Stimulated activated memory B cell treated with anti-CD40 and anti-IgM and Interleukin-4, amounts not matched to agents 10 μg/mL and 1 μg/mL and 100 μg/mL, for 72 hours (primary cell): ENCODE measurements around the gene HSFX1.
"Not testable (repeated sequence)": the region's sequence is repeated elsewhere in the genome, so short reads cannot be mapped to it uniquely, and the experiment has no call there.

Experiments used
- ATAC-seq: fragments of 150-1000 bp; cut with Tn5 transposase; 2 replicates; pipeline ENCODE4 v1.10.0; 2021
- H3K27ac Mint-ChIP-seq: one replicate; pipeline ENCODE4 v1.8.0; 2022; ENCODE audit warnings: mild to moderate bottlenecking, mixed read lengths
- H3K27me3 Mint-ChIP-seq: one replicate; pipeline ENCODE4 v1.8.0; 2022; ENCODE audit warnings: mixed read lengths
- H3K36me3 Mint-ChIP-seq: one replicate; pipeline ENCODE4 v1.8.0; 2022; ENCODE audit warnings: mixed read lengths
- H3K4me1 Mint-ChIP-seq: one replicate; pipeline ENCODE4 v1.8.0; 2022; ENCODE audit warnings: mixed read lengths
- H3K4me3 Mint-ChIP-seq: one replicate; pipeline ENCODE4 v1.8.0; 2022; ENCODE audit warnings: mild to moderate bottlenecking, moderate library complexity, mixed read lengths
- H3K9me3 Mint-ChIP-seq: one replicate; pipeline ENCODE4 v1.8.0; 2022; ENCODE audit warnings: mixed read lengths

The HSFX1 gene, protein sequence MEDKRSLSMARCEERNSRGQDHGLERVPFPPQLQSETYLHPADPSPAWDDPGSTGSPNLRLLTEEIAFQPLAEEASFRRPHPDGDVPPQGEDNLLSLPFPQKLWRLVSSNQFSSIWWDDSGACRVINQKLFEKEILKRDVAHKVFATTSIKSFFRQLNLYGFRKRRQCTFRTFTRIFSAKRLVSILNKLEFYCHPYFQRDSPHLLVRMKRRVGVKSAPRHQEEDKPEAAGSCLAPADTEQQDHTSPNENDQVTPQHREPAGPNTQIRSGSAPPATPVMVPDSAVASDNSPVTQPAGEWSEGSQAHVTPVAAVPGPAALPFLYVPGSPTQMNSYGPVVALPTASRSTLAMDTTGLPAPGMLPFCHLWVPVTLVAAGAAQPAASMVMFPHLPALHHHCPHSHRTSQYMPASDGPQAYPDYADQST

DNA sequence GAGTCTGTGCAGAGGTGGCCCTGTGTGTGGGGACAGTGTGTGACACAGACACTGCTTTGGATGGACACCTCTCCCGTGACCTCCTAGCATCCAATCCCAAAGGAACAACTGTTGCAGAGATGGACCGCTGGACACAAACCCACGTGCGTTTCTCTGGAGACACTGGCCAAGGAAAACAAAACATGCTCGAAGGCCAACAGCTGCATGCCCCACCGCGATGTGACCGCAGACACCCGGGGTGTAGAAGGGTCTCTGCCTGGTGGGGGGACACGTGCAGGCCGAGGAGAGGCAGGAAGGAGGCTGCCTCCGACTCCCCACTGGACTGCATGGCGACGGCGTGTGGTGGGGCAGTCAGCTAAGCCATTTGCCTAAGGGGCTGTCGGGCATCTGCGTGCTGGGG is at the start of gene HSFX1:
Gene HSFX1, plus strand, starts transcription at position 301 of the 400 bp plus-strand sequence. CDS start 614 bp downstream, outside the sequence.
- ATAC-seq, H3K4me1 Mint-ChIP-seq, H3K27me3 Mint-ChIP-seq, H3K9me3 Mint-ChIP-seq, H3K36me3 Mint-ChIP-seq, H3K4me3 Mint-ChIP-seq, H3K27ac Mint-ChIP-seq: not testable (repeated sequence)

DNA sequence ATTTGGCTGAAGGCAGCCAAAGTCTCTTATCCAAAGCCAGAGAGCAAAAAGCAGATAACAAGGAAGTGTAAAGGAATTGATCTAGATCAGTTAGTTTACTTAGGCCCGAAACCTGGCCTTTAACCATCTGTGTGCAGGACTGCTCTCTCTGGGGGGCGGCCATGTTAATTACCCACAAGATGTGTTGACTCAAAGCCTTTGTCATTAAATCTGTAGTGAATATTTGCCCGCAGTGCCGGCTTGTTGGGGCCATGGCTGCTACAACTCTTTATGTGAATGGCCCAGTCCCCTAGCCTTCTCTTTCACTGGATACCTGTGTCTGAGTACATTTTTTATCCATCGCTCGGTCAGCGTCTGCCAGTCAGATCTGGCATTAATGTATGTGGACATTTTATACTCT is 46.6 kb upstream of the HSFX1 start:
- H3K9me3 Mint-ChIP-seq = not testable (repeated sequence)

GRCh38 chrX:149742269-149742668 is 31.6 kb upstream of the HSFX1 start:
- H3K4me3 Mint-ChIP-seq, H3K36me3 Mint-ChIP-seq, H3K4me1 Mint-ChIP-seq, ATAC-seq, H3K9me3 Mint-ChIP-seq, H3K27me3 Mint-ChIP-seq, H3K27ac Mint-ChIP-seq: not testable (repeated sequence)

More for the DNA sequence above, 46.6 kb upstream of the HSFX1 start:
- H3K4me3 Mint-ChIP-seq, H3K27ac Mint-ChIP-seq, ATAC-seq, H3K27me3 Mint-ChIP-seq, H3K36me3 Mint-ChIP-seq, H3K4me1 Mint-ChIP-seq: not testable (repeated sequence)

- H3K9me3 Mint-ChIP-seq, ATAC-seq, H3K36me3 Mint-ChIP-seq, H3K27me3 Mint-ChIP-seq, H3K4me3 Mint-ChIP-seq, H3K4me1 Mint-ChIP-seq, H3K27ac Mint-ChIP-seq: not testable (repeated sequence)
These were observed 27.4 kb upstream of the HSFX1 start for GRCh38 chrX:149746390-149747007.

DNA sequence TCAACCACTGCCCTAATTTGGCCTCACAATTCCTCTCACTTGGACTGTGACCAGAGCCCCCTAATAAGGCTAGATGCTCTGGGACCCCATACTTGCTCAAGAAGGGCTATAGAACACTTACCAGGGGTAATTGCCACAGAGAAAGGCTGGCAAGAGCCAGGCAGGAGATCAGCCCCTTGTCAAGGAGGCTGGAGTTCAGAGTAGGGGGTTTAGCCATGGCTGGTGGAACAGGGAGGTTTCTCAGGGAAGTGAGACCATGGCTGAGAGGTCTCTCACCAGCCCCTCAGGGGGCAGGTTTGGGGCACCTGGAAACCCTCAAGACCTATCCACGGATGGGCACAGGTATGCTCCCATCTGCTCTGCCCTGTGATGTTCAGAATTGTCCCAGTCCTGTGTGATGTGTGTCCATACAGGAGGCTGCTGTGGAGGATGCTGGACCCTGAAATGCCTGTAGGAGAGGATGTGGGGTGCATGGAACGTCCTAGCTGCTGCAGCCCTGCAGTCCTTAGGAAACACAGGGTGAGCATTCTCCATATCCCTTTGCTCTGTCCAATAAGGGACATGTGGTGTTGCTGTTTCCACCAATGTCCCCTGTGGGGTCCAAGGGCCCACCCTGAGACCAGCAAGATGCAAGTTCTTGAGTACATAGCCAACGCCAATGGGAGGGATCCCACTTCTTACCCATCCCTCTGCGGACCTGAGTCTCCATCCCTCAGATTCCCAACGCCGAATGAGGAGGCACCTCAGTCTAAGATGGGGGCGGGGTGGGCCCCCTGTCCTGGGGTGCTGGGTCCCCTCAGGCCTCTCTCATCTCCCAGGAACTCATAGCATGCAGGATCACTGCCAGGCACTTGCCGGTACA is 16.4 kb upstream of the HSFX1 start:
- H3K9me3 Mint-ChIP-seq = no peaks in the 10 kb centered on the region

GRCh38 chrX:149758068-149758714 is 15.7 kb upstream of the HSFX1 start:
- H3K36me3 Mint-ChIP-seq = no peaks in the 10 kb centered on the region
- ATAC-seq = no peak
- H3K4me1 Mint-ChIP-seq = no peaks in the 10 kb centered on the region
- no peak overlapping the region for H3K4me3 Mint-ChIP-seq
- H3K27me3 Mint-ChIP-seq = no peaks in the 10 kb centered on the region
- H3K9me3 Mint-ChIP-seq = no peaks in the 10 kb centered on the region
- H3K27ac Mint-ChIP-seq = no peak overlapping the region

More for the DNA sequence above, 16.4 kb upstream of the HSFX1 start:
- ATAC-seq = no peak
- H3K4me3 Mint-ChIP-seq = no peak overlapping the region
- H3K36me3 Mint-ChIP-seq = no peaks in the 10 kb centered on the region
- H3K27me3 Mint-ChIP-seq = no peaks in the 10 kb centered on the region
- no peak overlapping the region for H3K27ac Mint-ChIP-seq
- H3K4me1 Mint-ChIP-seq = no peaks in the 10 kb centered on the region

- not testable (repeated sequence) for H3K4me1 Mint-ChIP-seq, H3K36me3 Mint-ChIP-seq, H3K4me3 Mint-ChIP-seq, ATAC-seq, H3K27me3 Mint-ChIP-seq, H3K9me3 Mint-ChIP-seq, H3K27ac Mint-ChIP-seq
These were observed 15.2 kb upstream of the HSFX1 start for GRCh38 chrX:149758715-149759078.

GRCh38 chrX:149759824-149760223 is 14.0 kb upstream of the HSFX1 start:
- H3K27me3 Mint-ChIP-seq = no peaks in the 10 kb centered on the region
- H3K36me3 Mint-ChIP-seq = no peaks in the 10 kb centered on the region
- H3K9me3 Mint-ChIP-seq = no peaks in the 10 kb centered on the region
- ATAC-seq = no peak
- no peak overlapping the region for H3K4me3 Mint-ChIP-seq
- no peaks in the 10 kb centered on the region for H3K4me1 Mint-ChIP-seq
- H3K27ac Mint-ChIP-seq = no peak overlapping the region

GRCh38 chrX:149760965-149761364 is 12.9 kb upstream of the HSFX1 start:
- Mint-ChIP-seq H3K36me3 (no peaks in the 10 kb centered on the region), H3K27me3 (no peaks in the 10 kb centered on the region), H3K4me1 (no peaks in the 10 kb centered on the region), H3K27ac (no peak overlapping the region), H3K4me3 (no peak overlapping the region), H3K9me3 (no peaks in the 10 kb centered on the region)
- ATAC-seq = no peak

DNA sequence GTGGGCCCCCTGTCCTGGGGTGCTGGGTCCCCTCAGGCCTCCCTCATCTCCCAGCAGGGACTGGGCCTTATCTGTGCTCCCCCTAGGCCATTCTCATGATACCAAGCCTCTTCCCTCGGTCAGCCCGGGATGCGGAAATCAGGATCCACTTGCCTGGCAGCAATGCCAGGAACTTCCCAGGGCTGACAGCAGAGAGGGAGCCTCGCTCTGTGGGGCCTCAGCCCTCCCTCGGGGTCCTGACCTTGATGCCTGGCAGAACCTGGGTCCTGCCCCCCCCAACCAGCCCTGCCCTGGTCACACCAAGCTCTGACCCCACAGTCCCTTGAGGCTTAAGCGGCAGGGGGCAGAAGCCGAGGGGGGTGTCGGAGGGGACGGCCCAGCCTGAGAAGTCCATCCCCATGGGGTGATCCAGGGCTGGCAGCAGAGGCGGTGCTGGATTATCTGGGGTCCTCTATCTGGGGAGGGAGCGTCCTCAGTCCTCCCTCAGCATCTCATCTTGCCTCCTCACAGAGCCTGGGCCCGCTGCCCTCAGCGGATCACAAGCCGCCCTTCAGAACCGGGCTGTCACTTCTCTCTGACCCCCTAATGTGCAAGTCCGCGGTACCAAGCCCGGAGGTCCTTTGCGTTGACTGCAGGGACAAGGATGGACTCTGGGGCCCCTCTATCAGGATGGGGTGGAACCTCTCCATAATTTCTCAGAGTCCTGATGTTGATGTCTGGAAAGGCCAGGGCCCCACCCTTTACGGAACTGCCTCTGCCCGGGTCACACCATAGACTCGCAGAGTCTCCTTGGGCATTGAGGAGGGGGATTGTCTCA is 11.8 kb upstream of the HSFX1 start:
- H3K27ac Mint-ChIP-seq, H3K4me1 Mint-ChIP-seq, H3K4me3 Mint-ChIP-seq, ATAC-seq, H3K27me3 Mint-ChIP-seq, H3K36me3 Mint-ChIP-seq, H3K9me3 Mint-ChIP-seq: not testable (repeated sequence)

DNA sequence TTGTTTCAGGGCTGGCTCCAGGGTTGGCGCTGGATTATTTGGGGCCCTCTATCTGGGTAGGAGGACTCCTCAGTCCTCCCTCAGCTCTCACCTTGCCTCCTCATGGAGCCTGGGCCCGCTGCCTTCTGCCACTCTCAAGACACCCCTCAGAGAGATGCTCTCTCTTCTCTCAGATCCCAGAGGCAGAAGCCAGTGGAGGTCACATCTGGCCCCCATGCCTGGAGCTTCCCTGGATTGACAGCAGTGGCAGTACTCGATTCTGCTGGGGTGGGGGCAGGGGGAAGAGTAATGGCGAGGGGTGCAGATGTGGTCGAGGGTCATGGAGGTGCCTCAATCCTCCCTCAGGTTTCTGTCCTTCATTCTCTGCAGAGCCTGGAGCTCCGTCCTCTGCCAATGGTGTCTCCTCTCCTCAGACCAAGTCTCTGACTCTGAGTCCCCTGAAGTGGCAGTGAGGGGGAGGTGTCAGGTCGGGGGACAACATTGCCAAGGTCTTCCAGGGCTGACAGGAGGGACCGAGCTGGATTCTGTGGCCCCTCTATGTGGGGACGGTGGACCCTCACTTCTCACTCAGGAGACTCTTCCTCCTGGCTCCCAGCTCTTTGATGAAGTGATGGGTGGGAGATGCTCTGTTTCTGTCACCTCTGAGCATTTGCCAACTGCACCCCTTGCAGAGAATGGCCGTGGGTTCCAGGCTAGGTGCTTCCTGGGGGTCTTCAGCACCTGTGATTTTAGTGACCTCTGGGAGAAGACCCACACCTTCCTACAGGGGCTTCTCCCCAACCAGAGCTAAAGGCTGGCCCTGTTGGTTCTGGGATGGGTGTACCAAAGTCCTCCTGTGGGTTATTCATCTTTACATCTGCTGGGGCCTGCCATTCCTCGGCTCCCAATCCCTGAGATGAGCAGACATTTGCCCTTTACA is 10.9 kb upstream of the HSFX1 start:
- no peaks in the 10 kb centered on the region for H3K9me3 Mint-ChIP-seq
- H3K27ac Mint-ChIP-seq = no peak overlapping the region
- no peak overlapping the region for H3K4me3 Mint-ChIP-seq
- no peak for ATAC-seq
- no peaks in the 10 kb centered on the region for H3K36me3 Mint-ChIP-seq
- no peaks in the 10 kb centered on the region for H3K27me3 Mint-ChIP-seq
- H3K4me1 Mint-ChIP-seq = no peaks in the 10 kb centered on the region

DNA sequence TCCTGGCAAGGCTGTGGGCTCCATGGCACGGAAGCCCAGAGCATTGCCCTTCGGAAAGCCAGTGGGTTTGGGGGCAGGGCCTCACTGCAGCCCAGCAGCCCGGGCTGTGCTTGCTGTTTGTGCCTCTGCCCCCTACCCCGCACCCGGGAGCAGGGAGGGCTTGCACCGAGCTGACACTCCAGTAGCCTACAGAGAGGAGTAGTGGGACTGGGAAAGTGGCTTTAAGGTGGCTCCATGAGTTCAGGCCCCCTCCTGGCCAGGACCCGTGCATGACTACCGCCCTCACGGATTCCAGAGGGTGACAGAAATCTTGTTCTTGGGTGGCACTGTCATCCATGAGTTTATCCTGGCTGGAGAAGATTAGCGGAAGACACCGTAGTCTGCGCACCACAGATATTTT is 3.5 kb upstream of the HSFX1 start:
- H3K27me3 Mint-ChIP-seq, H3K36me3 Mint-ChIP-seq, H3K9me3 Mint-ChIP-seq, ATAC-seq, H3K27ac Mint-ChIP-seq, H3K4me3 Mint-ChIP-seq, H3K4me1 Mint-ChIP-seq: not testable (repeated sequence)

- not testable (repeated sequence) for H3K9me3 Mint-ChIP-seq, H3K36me3 Mint-ChIP-seq, H3K4me1 Mint-ChIP-seq, ATAC-seq, H3K4me3 Mint-ChIP-seq, H3K27me3 Mint-ChIP-seq, H3K27ac Mint-ChIP-seq
These were observed 842 bp upstream of the HSFX1 start for GRCh38 chrX:149773026-149773425.

GRCh38 chrX:149777999-149778398 is 4.1 kb downstream of the HSFX1 start:
- not testable (repeated sequence) for H3K4me1 Mint-ChIP-seq, ATAC-seq, H3K4me3 Mint-ChIP-seq, H3K36me3 Mint-ChIP-seq, H3K9me3 Mint-ChIP-seq, H3K27ac Mint-ChIP-seq, H3K27me3 Mint-ChIP-seq
